ENCODE results near the gene TAF11L4.
"Not testable (repeated sequence)": the region's sequence is repeated elsewhere in the genome, so short reads cannot be mapped to it uniquely, and the experiment has no call there.

The TAF11L4 gene

GRCh38 chr5:17519508-17519907 lies 2.1 kb upstream of the TAF11L4 start:
- H3K4me1 Mint-ChIP-seq, H3K36me3 Mint-ChIP-seq, H3K27me3 Mint-ChIP-seq, H3K9me3 Mint-ChIP-seq, H3K4me3 Mint-ChIP-seq, CTCF ChIA-PET, DNase-seq, H3K27ac Mint-ChIP-seq: not testable (repeated sequence)

GRCh38 chr5:17524935-17525334 lies 3.3 kb downstream of the TAF11L4 start, which contains the start of gene TAF11L5:
Gene TAF11L5 (plus strand): TSS chr5:17525235.
- CTCF ChIA-PET, H3K36me3 Mint-ChIP-seq, H3K9me3 Mint-ChIP-seq, H3K4me1 Mint-ChIP-seq, H3K4me3 Mint-ChIP-seq, H3K27ac Mint-ChIP-seq, DNase-seq, H3K27me3 Mint-ChIP-seq: not testable (repeated sequence)

GRCh38 chr5:17526504-17526903 lies 4.9 kb downstream of the TAF11L4 start:
- not testable (repeated sequence) for H3K9me3 Mint-ChIP-seq, H3K4me1 Mint-ChIP-seq

GRCh38 chr5:17528369-17528768 lies 6.8 kb downstream of the TAF11L4 start, which contains the start of gene TAF11L6:
Gene TAF11L6 (plus strand): TSS chr5:17528669.
- H3K4me1 Mint-ChIP-seq, H3K4me3 Mint-ChIP-seq, H3K27ac Mint-ChIP-seq, CTCF ChIA-PET, H3K9me3 Mint-ChIP-seq, H3K36me3 Mint-ChIP-seq, H3K27me3 Mint-ChIP-seq, DNase-seq: not testable (repeated sequence)

More at GRCh38 chr5:17526504-17526903, 4.9 kb downstream of the TAF11L4 start:
- H3K4me3 Mint-ChIP-seq, H3K27me3 Mint-ChIP-seq, H3K27ac Mint-ChIP-seq, H3K36me3 Mint-ChIP-seq, DNase-seq, CTCF ChIA-PET: not testable (repeated sequence)

Measured in activated naive CD4-positive, alpha-beta T cell treated with anti-CD3 and anti-CD28 coated beads, Interleukin-2, amount 10 ng/mL, durations not matched to agents 7 days and 5 days (primary cell).